Panc1 (cell line): ENCODE data around the gene CELF2.

Experiments
- POLR2AphosphoS5 ChIP-seq: IDR thresholded peaks from 2 replicates; pipeline ENCODE4 v1.6.1; 2012; ENCODE audit warnings: mild to moderate bottlenecking, low read depth, low read length, moderate library complexity
- TF ChIP-seq, protein P1 (sequence below): fragments of 450-650 bp; IDR thresholded peaks from 2 replicates; pipeline ENCODE4 v1.5.1; 2017; ENCODE audit warnings: mild to moderate bottlenecking

DNA sequence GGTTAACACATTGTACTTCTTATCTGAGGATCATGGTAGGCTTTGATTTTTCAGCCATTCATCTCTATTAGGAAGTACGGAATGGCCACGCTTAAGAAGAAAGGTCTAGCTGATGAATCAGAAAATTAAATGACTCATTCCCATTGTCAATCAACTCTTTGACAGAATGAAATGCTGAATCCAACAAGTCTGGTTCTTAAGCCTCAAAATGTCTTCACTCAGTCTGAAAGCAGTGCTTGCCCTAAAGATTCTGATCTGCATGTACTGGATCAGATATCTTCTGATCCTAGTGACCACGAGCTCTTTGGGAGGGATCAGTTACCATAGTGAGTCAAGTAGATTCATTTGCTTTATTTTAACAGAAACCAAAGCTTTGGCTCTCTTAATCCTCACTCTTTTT lies 5.7 kb upstream of the CELF2 start:
- no peak for TF ChIP-seq POLR2AphosphoS5
- TF ChIP-seq, protein P1, sequence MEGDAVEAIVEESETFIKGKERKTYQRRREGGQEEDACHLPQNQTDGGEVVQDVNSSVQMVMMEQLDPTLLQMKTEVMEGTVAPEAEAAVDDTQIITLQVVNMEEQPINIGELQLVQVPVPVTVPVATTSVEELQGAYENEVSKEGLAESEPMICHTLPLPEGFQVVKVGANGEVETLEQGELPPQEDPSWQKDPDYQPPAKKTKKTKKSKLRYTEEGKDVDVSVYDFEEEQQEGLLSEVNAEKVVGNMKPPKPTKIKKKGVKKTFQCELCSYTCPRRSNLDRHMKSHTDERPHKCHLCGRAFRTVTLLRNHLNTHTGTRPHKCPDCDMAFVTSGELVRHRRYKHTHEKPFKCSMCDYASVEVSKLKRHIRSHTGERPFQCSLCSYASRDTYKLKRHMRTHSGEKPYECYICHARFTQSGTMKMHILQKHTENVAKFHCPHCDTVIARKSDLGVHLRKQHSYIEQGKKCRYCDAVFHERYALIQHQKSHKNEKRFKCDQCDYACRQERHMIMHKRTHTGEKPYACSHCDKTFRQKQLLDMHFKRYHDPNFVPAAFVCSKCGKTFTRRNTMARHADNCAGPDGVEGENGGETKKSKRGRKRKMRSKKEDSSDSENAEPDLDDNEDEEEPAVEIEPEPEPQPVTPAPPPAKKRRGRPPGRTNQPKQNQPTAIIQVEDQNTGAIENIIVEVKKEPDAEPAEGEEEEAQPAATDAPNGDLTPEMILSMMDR, result no peak
